ENCODE data around the gene MSRB3. TPM values are rescaled to one million over a fixed set of nuclear protein-coding genes. Genes with fewer than 3 reads are reported as not detected.

Gene MSRB3
- total and polyA plus RNA-seq, 2 donors: 1.1 to 9.7 TPM

GRCh38 chr12:65327207-65328076 is 49.0 kb downstream of the MSRB3 start:
- DNase-seq (ENCODE audit: low read depth in 6 of 9, low spot score in 9 of 9): no peak
- Histone ChIP-seq H3K4me1 (ENCODE audit: control insufficient read depth in 2 of 2, insufficient read depth in 2 of 2, low read length in 2 of 2) (no peaks in the 10 kb centered on the region), H3K36me3 (ENCODE audit: control insufficient read depth in 2 of 2, insufficient read depth in 2 of 2, low read length in 1 of 2) (no peaks in the 10 kb centered on the region), H3K27ac (ENCODE audit: low read depth in 1 of 2, low read length in 1 of 2) (no peak overlapping the region), H3K27me3 (ENCODE audit: control insufficient read depth in 2 of 2, insufficient read depth in 1 of 2, low read length in 1 of 2) (no peaks in the 10 kb centered on the region), H3K4me3 (ENCODE audit: low read length in 2 of 2) (no peak overlapping the region), H3K9me3 (ENCODE audit: control insufficient read depth in 2 of 2, insufficient read depth in 1 of 2, low read length in 1 of 2) (no peaks in the 10 kb centered on the region)
- WGBS: 90% methylated on average over 10 of the region's 10 CpGs

- Histone ChIP-seq H3K27ac (ENCODE audit: low read depth in 1 of 2, low read length in 1 of 2) (peak overlapping the region in 1 of 2 donors; percentile 8), H3K9me3 (ENCODE audit: control insufficient read depth in 2 of 2, insufficient read depth in 1 of 2, low read length in 1 of 2) (no peaks in the 10 kb centered on the region), H3K36me3 (ENCODE audit: control insufficient read depth in 2 of 2, insufficient read depth in 2 of 2, low read length in 1 of 2) (no peaks in the 10 kb centered on the region), H3K4me3 (ENCODE audit: low read length in 2 of 2) (no peak overlapping the region), H3K27me3 (ENCODE audit: control insufficient read depth in 2 of 2, insufficient read depth in 1 of 2, low read length in 1 of 2) (no peaks in the 10 kb centered on the region), H3K4me1 (ENCODE audit: control insufficient read depth in 2 of 2, insufficient read depth in 2 of 2, low read length in 2 of 2) (no peaks in the 10 kb centered on the region)
- DNase-seq (ENCODE audit: low read depth in 6 of 9, low spot score in 9 of 9): no peak
- WGBS: 31% methylated on average over 3 of the region's 3 CpGs
Observed at GRCh38 chr12:65329721-65330120, 51.2 kb downstream of the MSRB3 start.

- Histone ChIP-seq H3K4me3 (ENCODE audit: low read length in 2 of 2) (no peak overlapping the region), H3K27me3 (ENCODE audit: control insufficient read depth in 2 of 2, insufficient read depth in 1 of 2, low read length in 1 of 2) (no peaks in the 10 kb centered on the region), H3K36me3 (ENCODE audit: control insufficient read depth in 2 of 2, insufficient read depth in 2 of 2, low read length in 1 of 2) (no peaks in the 10 kb centered on the region), H3K9me3 (ENCODE audit: control insufficient read depth in 2 of 2, insufficient read depth in 1 of 2, low read length in 1 of 2) (no peaks in the 10 kb centered on the region), H3K27ac (ENCODE audit: low read depth in 1 of 2, low read length in 1 of 2) (no peak overlapping the region), H3K4me1 (ENCODE audit: control insufficient read depth in 2 of 2, insufficient read depth in 2 of 2, low read length in 2 of 2) (no peaks in the 10 kb centered on the region)
- 64% methylated on average over 3 of the region's 3 CpGs for WGBS
- DNase-seq (ENCODE audit: low read depth in 6 of 9, low spot score in 9 of 9): no peak
Observed at GRCh38 chr12:65330331-65330730, 51.8 kb downstream of the MSRB3 start.

- H3K4me1 ChIP-seq (ENCODE audit: control insufficient read depth in 2 of 2, insufficient read depth in 2 of 2, low read length in 2 of 2): no peaks in the 10 kb centered on the region
- over 99% methylated on average over 8 of the region's 8 CpGs for WGBS
- H3K27ac ChIP-seq (ENCODE audit: low read depth in 1 of 2, low read length in 1 of 2): no peak overlapping the region
- H3K27me3 ChIP-seq (ENCODE audit: control insufficient read depth in 2 of 2, insufficient read depth in 1 of 2, low read length in 1 of 2): no peaks in the 10 kb centered on the region
- no peaks in the 10 kb centered on the region for H3K9me3 ChIP-seq (ENCODE audit: control insufficient read depth in 2 of 2, insufficient read depth in 1 of 2, low read length in 1 of 2)
- no peaks in the 10 kb centered on the region for H3K36me3 ChIP-seq (ENCODE audit: control insufficient read depth in 2 of 2, insufficient read depth in 2 of 2, low read length in 1 of 2)
- no peak for DNase-seq (ENCODE audit: low read depth in 6 of 9, low spot score in 9 of 9)
- no peak overlapping the region for H3K4me3 ChIP-seq (ENCODE audit: low read length in 2 of 2)
Observed at GRCh38 chr12:65331456-65331855, 53.0 kb downstream of the MSRB3 start.

GRCh38 chr12:65333649-65334048 is 55.2 kb downstream of the MSRB3 start:
- H3K4me3 ChIP-seq (ENCODE audit: low read length in 2 of 2): no peak overlapping the region
- WGBS: 98% methylated on average over 5 of the region's 5 CpGs
- H3K27ac ChIP-seq (ENCODE audit: low read depth in 1 of 2, low read length in 1 of 2): no peak overlapping the region
- no peaks in the 10 kb centered on the region for H3K27me3 ChIP-seq (ENCODE audit: control insufficient read depth in 2 of 2, insufficient read depth in 1 of 2, low read length in 1 of 2)
- H3K9me3 ChIP-seq (ENCODE audit: control insufficient read depth in 2 of 2, insufficient read depth in 1 of 2, low read length in 1 of 2): no peaks in the 10 kb centered on the region
- no peak for DNase-seq (ENCODE audit: low read depth in 6 of 9, low spot score in 9 of 9)
- no peaks in the 10 kb centered on the region for H3K4me1 ChIP-seq (ENCODE audit: control insufficient read depth in 2 of 2, insufficient read depth in 2 of 2, low read length in 2 of 2)
- no peaks in the 10 kb centered on the region for H3K36me3 ChIP-seq (ENCODE audit: control insufficient read depth in 2 of 2, insufficient read depth in 2 of 2, low read length in 1 of 2)

- H3K36me3 ChIP-seq (ENCODE audit: control insufficient read depth in 2 of 2, insufficient read depth in 2 of 2, low read length in 1 of 2): no peaks in the 10 kb centered on the region
- peak in 1 of 9 donors; percentile 13 for DNase-seq (ENCODE audit: low read depth in 6 of 9, low spot score in 9 of 9)
- H3K4me1 ChIP-seq (ENCODE audit: control insufficient read depth in 2 of 2, insufficient read depth in 2 of 2, low read length in 2 of 2): no peaks in the 10 kb centered on the region
- H3K9me3 ChIP-seq (ENCODE audit: control insufficient read depth in 2 of 2, insufficient read depth in 1 of 2, low read length in 1 of 2): no peaks in the 10 kb centered on the region
- H3K4me3 ChIP-seq (ENCODE audit: low read length in 2 of 2): no peak overlapping the region
- H3K27ac ChIP-seq (ENCODE audit: low read depth in 1 of 2, low read length in 1 of 2): no peak overlapping the region
- no peaks in the 10 kb centered on the region for H3K27me3 ChIP-seq (ENCODE audit: control insufficient read depth in 2 of 2, insufficient read depth in 1 of 2, low read length in 1 of 2)
Observed at GRCh38 chr12:65334521-65334920, 56.0 kb downstream of the MSRB3 start.

- Histone ChIP-seq H3K27ac (ENCODE audit: low read depth in 1 of 2, low read length in 1 of 2) (no peak overlapping the region), H3K4me3 (ENCODE audit: low read length in 2 of 2) (no peak overlapping the region), H3K36me3 (ENCODE audit: control insufficient read depth in 2 of 2, insufficient read depth in 2 of 2, low read length in 1 of 2) (no peaks in the 10 kb centered on the region), H3K4me1 (ENCODE audit: control insufficient read depth in 2 of 2, insufficient read depth in 2 of 2, low read length in 2 of 2) (no peaks in the 10 kb centered on the region), H3K9me3 (ENCODE audit: control insufficient read depth in 2 of 2, insufficient read depth in 1 of 2, low read length in 1 of 2) (no peaks in the 10 kb centered on the region), H3K27me3 (ENCODE audit: control insufficient read depth in 2 of 2, insufficient read depth in 1 of 2, low read length in 1 of 2) (no peaks in the 10 kb centered on the region)
- DNase-seq (ENCODE audit: low read depth in 6 of 9, low spot score in 9 of 9): no peak
- 95% methylated on average over 5 of the region's 5 CpGs for WGBS
Observed at GRCh38 chr12:65335021-65335714, 56.7 kb downstream of the MSRB3 start.

- no peak overlapping the region for H3K27ac ChIP-seq (ENCODE audit: low read depth in 1 of 2, low read length in 1 of 2)
- H3K4me3 ChIP-seq (ENCODE audit: low read length in 2 of 2): no peak overlapping the region
- no peak for DNase-seq (ENCODE audit: low read depth in 6 of 9, low spot score in 9 of 9)
- no peaks in the 10 kb centered on the region for H3K4me1 ChIP-seq (ENCODE audit: control insufficient read depth in 2 of 2, insufficient read depth in 2 of 2, low read length in 2 of 2)
- no peaks in the 10 kb centered on the region for H3K36me3 ChIP-seq (ENCODE audit: control insufficient read depth in 2 of 2, insufficient read depth in 2 of 2, low read length in 1 of 2)
- 98% methylated on average over 1 of the region's 1 CpG for WGBS
- no peaks in the 10 kb centered on the region for H3K27me3 ChIP-seq (ENCODE audit: control insufficient read depth in 2 of 2, insufficient read depth in 1 of 2, low read length in 1 of 2)
- no peaks in the 10 kb centered on the region for H3K9me3 ChIP-seq (ENCODE audit: control insufficient read depth in 2 of 2, insufficient read depth in 1 of 2, low read length in 1 of 2)
Observed at GRCh38 chr12:65335981-65336380, 57.5 kb downstream of the MSRB3 start.

- no peaks in the 10 kb centered on the region for H3K27me3 ChIP-seq (ENCODE audit: control insufficient read depth in 2 of 2, insufficient read depth in 1 of 2, low read length in 1 of 2)
- WGBS: 94% methylated on average over 1 of the region's 1 CpG
- H3K4me3 ChIP-seq (ENCODE audit: low read length in 2 of 2): no peak overlapping the region
- H3K36me3 ChIP-seq (ENCODE audit: control insufficient read depth in 2 of 2, insufficient read depth in 2 of 2, low read length in 1 of 2): no peaks in the 10 kb centered on the region
- DNase-seq (ENCODE audit: low read depth in 6 of 9, low spot score in 9 of 9): no peak
- H3K27ac ChIP-seq (ENCODE audit: low read depth in 1 of 2, low read length in 1 of 2): no peak overlapping the region
- H3K4me1 ChIP-seq (ENCODE audit: control insufficient read depth in 2 of 2, insufficient read depth in 2 of 2, low read length in 2 of 2): no peaks in the 10 kb centered on the region
- no peaks in the 10 kb centered on the region for H3K9me3 ChIP-seq (ENCODE audit: control insufficient read depth in 2 of 2, insufficient read depth in 1 of 2, low read length in 1 of 2)
Observed at GRCh38 chr12:65339161-65339560, 60.7 kb downstream of the MSRB3 start.

All from thymus (tissue), 11 donors.